CD14-positive monocyte (primary cell): ENCODE measurements around the gene FGFRL1. TPM values are rescaled to one million over a fixed set of nuclear protein-coding genes. Genes with fewer than 3 reads are reported as not detected.

Source experiments
- DNase-seq, 3 donors: peaks; one replicate each; pipeline ENCODE4 v3.0.0-alpha.2; 2011 to 2022
- H2AFZ ChIP-seq: 2 replicates; pipeline ENCODE4 v1.6.0; 2012; ENCODE audit warnings: mild to moderate bottlenecking, low read depth, low read length, inconsistent platforms; ENCODE audit not compliant: insufficient read depth, poor library complexity, severe bottlenecking
- H3K27ac ChIP-seq, 2 donors: 1 replicate in 1 of 2; 2 replicates in 1 of 2; pipeline ENCODE4 v1.5.1; 2012 to 2013; ENCODE audit warnings: low read length in 2 of 2, control low read depth in 1 of 2, inconsistent platforms in 1 of 2, low read depth in 1 of 2, mild to moderate bottlenecking in 1 of 2
- H3K27me3 ChIP-seq, 2 donors: one replicate each; pipeline versions ENCODE4 v1.6.0 to v1.6.1; 2011 to 2013; ENCODE audit warnings: low read length in 2 of 2; ENCODE audit not compliant: control insufficient read depth in 2 of 2, insufficient read depth in 2 of 2
- H3K36me3 ChIP-seq, 2 donors: replicated peaks in 1 of 2; 1 replicate in 1 of 2; 2 replicates in 1 of 2; pipeline versions ENCODE4 v1.5.1 to v1.6.1; 2012 to 2013; ENCODE audit warnings: low read length in 2 of 2, control low read depth in 1 of 2, inconsistent platforms in 1 of 2, mild to moderate bottlenecking in 1 of 2; ENCODE audit not compliant: insufficient read depth in 2 of 2, control insufficient read depth in 1 of 2
- H3K4me1 ChIP-seq, 2 donors: 1 replicate in 1 of 2; 2 replicates in 1 of 2; pipeline versions ENCODE4 v1.5.1 to v1.6.1; 2012 to 2013; ENCODE audit warnings: low read length in 2 of 2, control low read depth in 1 of 2, inconsistent platforms in 1 of 2, mild to moderate bottlenecking in 1 of 2, moderate library complexity in 1 of 2; ENCODE audit not compliant: insufficient read depth in 2 of 2, control insufficient read depth in 1 of 2
- H3K4me2 ChIP-seq: replicated peaks from 2 replicates; pipeline ENCODE3; 2012; ENCODE audit warnings: low read length, moderate library complexity, mild to moderate bottlenecking; ENCODE audit not compliant: poor library complexity, severe bottlenecking; ENCODE audit errors: extremely low read depth
- H3K4me3 ChIP-seq, 3 experiments: fragments of 200-600 bp in 1 of 3; sonication (generic) in 1 of 3; replicated peaks in 1 of 3; 1 replicate in 2 of 3; 2 replicates in 1 of 3; pipeline ENCODE4 v1.5.1; 2011 to 2013; ENCODE audit warnings: low read length in 3 of 3, mild to moderate bottlenecking in 3 of 3, control low read depth in 2 of 3, low read depth in 2 of 3, inconsistent platforms in 1 of 3, moderate library complexity in 1 of 3
- H3K79me2 ChIP-seq: 2 replicates; pipeline ENCODE4 v1.6.0; 2012; ENCODE audit warnings: mild to moderate bottlenecking, control low read depth, inconsistent platforms, low read length, moderate library complexity; ENCODE audit not compliant: insufficient read depth
- H3K9ac ChIP-seq: 2 replicates; pipeline ENCODE4 v1.6.0; 2017; ENCODE audit warnings: low read length, mild to moderate bottlenecking; ENCODE audit not compliant: insufficient read depth, poor library complexity, severe bottlenecking
- H3K9me3 ChIP-seq, 2 donors: replicated peaks in 1 of 2; 1 replicate in 1 of 2; 2 replicates in 1 of 2; pipeline versions ENCODE4 v1.5.1 to v1.6.1; 2012 to 2013; ENCODE audit warnings: low read length in 2 of 2, control low read depth in 1 of 2; ENCODE audit not compliant: control insufficient read depth in 1 of 2, insufficient read depth in 1 of 2
- H4K20me1 ChIP-seq: 2 replicates; pipeline ENCODE4 v1.6.0; 2012; ENCODE audit warnings: mild to moderate bottlenecking, low read length, control low read depth, moderate library complexity; ENCODE audit not compliant: insufficient read depth
- H3K27ac Mint-ChIP-seq, 7 donors: one replicate each; pipeline ENCODE4 v1.8.0; 2020; ENCODE audit warnings: mild to moderate bottlenecking in 7 of 7, mixed read lengths in 7 of 7, moderate library complexity in 6 of 7, inconsistent platforms in 2 of 7
- H3K27me3 Mint-ChIP-seq, 3 donors: one replicate each; pipeline ENCODE4 v1.8.0; 2021 to 2022; ENCODE audit warnings: low read depth in 3 of 3, mild to moderate bottlenecking in 3 of 3, mixed read lengths in 3 of 3, moderate library complexity in 3 of 3, inconsistent platforms in 1 of 3
- H3K36me3 Mint-ChIP-seq, 2 donors: one replicate each; pipeline ENCODE4 v1.8.0; 2020; ENCODE audit warnings: mixed read lengths in 2 of 2, inconsistent platforms in 1 of 2, mild to moderate bottlenecking in 1 of 2
- H3K4me1 Mint-ChIP-seq: one replicate; pipeline ENCODE4 v1.8.0; 2020; ENCODE audit warnings: mild to moderate bottlenecking, mixed read lengths
- H3K4me3 Mint-ChIP-seq, 2 donors: one replicate each; pipeline ENCODE4 v1.8.0; 2020; ENCODE audit warnings: mild to moderate bottlenecking in 2 of 2, mixed read lengths in 2 of 2, moderate library complexity in 1 of 2
- H3K9me3 Mint-ChIP-seq, 7 donors: one replicate each; pipeline ENCODE4 v1.8.0; 2020 to 2022; ENCODE audit warnings: mixed read lengths in 7 of 7, mild to moderate bottlenecking in 6 of 7, moderate library complexity in 6 of 7, inconsistent platforms in 2 of 7
- CTCF ChIP-seq: fragments of 200-600 bp; IDR thresholded peaks from one replicate; pipeline ENCODE4 v1.8.0; 2022; ENCODE audit warnings: antibody characterized with exemption, mild to moderate bottlenecking
- WGBS: methylation state at CpG from one replicate; pipeline ENCODE4 v1.1.5; 2013; ENCODE audit warnings: missing lambda C conversion rate; ENCODE audit not compliant: insufficient coverage; 5-methylcytosine and 5-hydroxymethylcytosine counted together
- intact Hi-C, 2 donors: fragments of 100-400 bp; cut with micrococcal nuclease; formaldehyde crosslinking; loops; one replicate each; pipeline versions ENCODE4 v1.15.0 to v1.15.1; 2023
- polyA plus RNA-seq, 3 donors: library from polyadenylated mRNA; depleted of rRNA in 1 of 3; unstranded in 2 of 3; stranded (reverse) in 1 of 3; fragments of 300-500 nt in 2 of 3; fragments of >200 nt in 1 of 3; fragmentation: Illumina TruSeq in 2 of 3; gene quantifications; 1 replicate in 2 of 3; 2 replicates in 1 of 3; pipeline ENCODE4 v1.2.3, GENCODE V29; 2012 to 2021

Gene FGFRL1
- polyA plus RNA-seq, 3 donors: 0.17 to 77.7 (median 0.28) TPM

- H3K9me3 ChIP-seq: no peaks in the 10 kb centered on the region
- Mint-ChIP-seq H3K27ac (peak overlapping the region in 1 of 7 donors; percentile 53), H3K9me3 (peaks cover 0 to 5% (median 0%) of the 10 kb centered on the region in 7 donors), H3K4me1 (peaks cover 2% of the 10 kb centered on the region), H3K36me3 (peaks cover 0 to 2% of the 10 kb centered on the region in 2 donors), H3K4me3 (no peak overlapping the region), H3K27me3 (peaks cover 0 to 3% (median 1%) of the 10 kb centered on the region in 3 donors)
- peaks cover 0 to 7% of the 10 kb centered on the region in 2 donors for H3K4me1 ChIP-seq
- intact Hi-C loops: no loop called here
- H3K27me3 ChIP-seq: no peaks in the 10 kb centered on the region
- no peak overlapping the region for H2AFZ ChIP-seq
- H3K36me3 ChIP-seq: no peaks in the 10 kb centered on the region
- no peak overlapping the region for H3K4me3 ChIP-seq
- WGBS: 99% methylated on average over 19 of the region's 23 CpGs
- no peaks in the 10 kb centered on the region for H4K20me1 ChIP-seq
- no peak for DNase-seq
- H3K4me2 ChIP-seq: no peak overlapping the region
- no peaks in the 10 kb centered on the region for H3K79me2 ChIP-seq
- no peak for TF ChIP-seq CTCF
- H3K27ac ChIP-seq: no peak overlapping the region
- no peak overlapping the region for H3K9ac ChIP-seq
Measured at GRCh38 chr4:1019729-1020470, 8.5 kb downstream of the FGFRL1 start.

- peaks cover 0 to 5% (median 1%) of the 10 kb centered on the region in 3 donors for H3K27me3 Mint-ChIP-seq
- intact Hi-C loops: no loop called here
- no peak overlapping the region for H3K27ac Mint-ChIP-seq
- Histone ChIP-seq H4K20me1 (no peaks in the 10 kb centered on the region), H3K27ac (no peak overlapping the region), H3K9ac (no peak overlapping the region), H3K27me3 (no peaks in the 10 kb centered on the region), H3K36me3 (no peaks in the 10 kb centered on the region), H3K4me1 (peaks cover 0 to 7% of the 10 kb centered on the region in 2 donors), H3K79me2 (no peaks in the 10 kb centered on the region), H3K9me3 (no peaks in the 10 kb centered on the region), H3K4me3 (no peak overlapping the region), H2AFZ (no peak overlapping the region), H3K4me2 (no peak overlapping the region)
- no peak for TF ChIP-seq CTCF
- H3K4me1 Mint-ChIP-seq: peaks cover 5% of the 10 kb centered on the region
- peaks cover 0 to 6% (median 0%) of the 10 kb centered on the region in 7 donors for H3K9me3 Mint-ChIP-seq
- no peak overlapping the region for H3K4me3 Mint-ChIP-seq
- H3K36me3 Mint-ChIP-seq: peaks cover 6 to 8% of the 10 kb centered on the region in 2 donors
- DNase-seq: no peak
- WGBS: 86% methylated on average over 13 of the region's 19 CpGs
Measured at GRCh38 chr4:1021386-1022050, 10.1 kb downstream of the FGFRL1 start.
